Raji (cell line): ENCODE results near the gene LMNA.

ENCODE experiments used
- POLR2A ChIP-seq: IDR thresholded peaks from 2 replicates; pipeline ENCODE4 v1.6.1; 2011; ENCODE audit warnings: low read depth, low read length, control low read depth; ENCODE audit not compliant: insufficient read depth

The LMNA gene

DNA sequence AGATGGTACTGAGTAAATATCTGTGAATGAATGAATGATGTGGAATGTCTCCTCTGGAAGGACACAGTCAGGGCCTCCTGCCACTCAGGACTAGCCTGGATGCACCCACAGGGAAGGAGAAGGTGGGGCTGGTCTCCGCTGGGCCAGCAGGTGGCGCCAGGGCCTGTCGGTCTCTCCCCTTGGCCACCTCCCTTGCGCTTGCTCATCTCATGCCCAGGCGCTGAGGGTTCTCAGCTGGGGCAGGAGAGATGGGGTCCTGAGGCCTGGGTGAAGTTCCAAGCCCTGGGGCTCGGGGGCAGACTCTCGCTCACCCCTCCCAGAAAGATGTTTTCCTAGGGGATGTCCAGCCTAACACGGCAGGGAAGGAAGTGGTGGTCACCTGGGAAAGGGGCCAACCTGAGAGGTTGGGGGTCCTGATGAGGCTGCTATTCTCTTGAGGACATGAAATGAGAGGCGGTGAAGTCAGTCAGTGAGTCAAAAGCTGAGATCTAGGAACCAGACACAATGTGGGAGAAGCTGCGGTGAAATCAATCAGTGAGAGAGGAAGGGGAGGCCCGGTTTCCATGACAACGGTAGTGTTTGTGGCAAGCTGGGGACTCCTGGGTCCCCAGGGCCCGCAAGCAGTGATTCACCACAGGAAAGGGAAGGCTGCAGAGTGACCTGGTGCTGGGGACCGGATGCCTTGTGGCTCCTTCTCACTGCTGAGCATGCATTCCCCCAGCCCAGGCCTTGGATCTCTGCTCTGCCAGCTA, 17.7 kb upstream of the LMNA start:
- TF ChIP-seq POLR2A = no peak

DNA sequence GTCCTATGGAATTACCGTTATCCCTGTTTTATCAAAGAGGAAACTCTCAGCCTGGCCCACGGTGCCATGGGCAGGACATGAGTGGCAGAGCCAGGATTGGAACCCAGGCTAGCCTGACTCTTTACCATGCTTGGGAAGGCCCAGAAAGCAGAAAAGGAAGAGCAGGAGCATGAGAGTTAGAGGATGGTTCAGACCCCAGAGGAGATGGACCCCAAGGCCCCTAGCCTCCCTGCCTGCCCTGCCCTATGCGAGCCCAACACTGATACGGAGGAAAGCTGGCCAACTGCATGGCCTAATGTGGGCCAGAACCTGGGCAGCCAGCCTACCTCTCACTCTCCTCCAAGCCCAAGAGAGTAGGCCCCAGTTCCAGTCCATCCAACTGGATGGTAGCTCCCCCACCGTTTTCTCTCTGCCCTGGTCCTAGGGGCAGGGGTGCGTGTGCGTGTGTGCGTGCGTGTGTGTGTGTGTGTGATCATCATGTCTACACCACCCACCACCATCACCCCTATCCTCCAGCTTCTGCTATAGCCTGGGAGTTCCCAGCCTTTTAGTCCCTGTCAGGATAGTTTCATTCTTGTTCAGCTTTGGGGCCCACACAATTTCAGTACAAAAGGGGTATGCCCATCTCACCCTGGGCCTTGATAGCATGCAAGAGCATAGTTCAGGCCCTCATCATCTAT, 16.9 kb upstream of the LMNA start:
- TF ChIP-seq POLR2A = no peak

DNA sequence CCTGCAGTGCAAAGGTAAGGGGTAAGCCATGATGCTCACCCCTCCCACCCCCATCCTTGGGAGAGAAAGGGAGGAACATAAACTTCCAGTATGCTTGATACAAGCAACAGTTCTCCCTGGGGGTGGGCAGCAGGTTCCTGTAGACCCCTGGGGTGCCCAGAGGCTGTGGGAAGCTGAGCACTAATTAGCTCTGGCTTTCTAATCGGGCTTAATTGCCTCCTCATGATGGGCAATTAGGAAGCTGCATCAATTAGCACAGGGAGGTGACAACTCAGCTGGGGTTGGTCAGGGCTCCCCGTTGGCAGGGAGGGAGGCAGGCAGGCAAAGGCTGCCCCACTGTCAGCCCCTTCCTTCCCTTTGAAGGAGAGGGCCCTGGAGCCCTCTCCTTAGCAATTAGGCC, 15.7 kb upstream of the LMNA start:
- TF ChIP-seq POLR2A = no peak

DNA sequence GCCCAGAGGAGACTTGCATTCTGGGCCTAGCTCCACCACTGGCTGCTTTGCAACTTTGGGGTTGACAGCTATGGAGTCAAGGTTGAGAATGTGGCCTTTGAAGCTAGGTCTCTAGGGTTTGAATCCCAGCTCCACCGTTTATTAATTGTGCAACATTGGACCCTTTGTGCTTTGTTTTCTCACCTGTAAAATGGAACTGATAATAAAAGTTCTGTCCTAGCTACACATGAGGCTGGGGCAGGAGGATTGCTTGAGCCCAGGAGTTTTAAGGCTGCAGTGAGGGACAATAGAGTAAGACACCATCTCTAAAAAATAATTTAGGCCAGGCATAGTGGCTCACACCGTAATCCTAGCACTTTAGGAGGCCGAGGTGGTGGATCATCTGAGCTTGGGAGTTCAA, 15.2 kb upstream of the LMNA start:
- TF ChIP-seq POLR2A = no peak

DNA sequence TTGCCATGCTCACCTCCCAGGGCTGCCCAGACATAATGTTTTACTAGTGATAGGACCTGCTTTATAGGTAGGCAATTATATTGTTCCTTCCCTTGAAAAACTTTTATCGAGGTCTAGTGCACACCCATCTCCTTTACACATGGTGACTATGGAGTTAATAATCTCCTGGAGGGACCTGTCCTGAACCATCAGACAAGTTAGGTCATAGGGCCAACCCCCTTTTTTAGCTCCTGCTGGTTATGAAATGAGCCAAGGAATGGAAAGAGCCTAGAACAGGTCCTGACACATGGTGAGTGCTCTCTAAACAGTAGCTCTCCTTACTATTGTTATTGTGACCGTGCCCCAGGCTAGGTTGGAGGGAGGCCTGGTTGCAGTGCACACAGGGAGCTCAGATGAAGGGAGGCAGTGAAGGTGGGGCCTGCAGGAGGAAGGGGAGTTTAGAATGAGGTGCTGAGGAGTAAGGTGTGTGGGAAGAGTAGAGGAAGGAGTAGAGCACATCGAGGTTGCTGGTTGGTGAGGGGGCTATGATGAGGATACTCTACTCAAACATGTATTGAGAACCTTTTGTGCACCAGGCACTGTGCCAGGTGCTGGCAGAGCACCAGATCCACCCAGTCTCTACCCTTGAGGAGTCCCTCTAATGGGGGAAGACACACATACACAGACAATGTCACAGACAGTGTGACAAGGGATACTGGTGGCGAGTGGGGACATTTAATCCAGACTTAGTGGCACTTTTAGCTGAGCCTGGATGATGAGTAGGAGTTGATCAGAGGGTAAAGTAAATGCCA, 14.1 kb upstream of the LMNA start:
- TF ChIP-seq POLR2A = no peak

DNA sequence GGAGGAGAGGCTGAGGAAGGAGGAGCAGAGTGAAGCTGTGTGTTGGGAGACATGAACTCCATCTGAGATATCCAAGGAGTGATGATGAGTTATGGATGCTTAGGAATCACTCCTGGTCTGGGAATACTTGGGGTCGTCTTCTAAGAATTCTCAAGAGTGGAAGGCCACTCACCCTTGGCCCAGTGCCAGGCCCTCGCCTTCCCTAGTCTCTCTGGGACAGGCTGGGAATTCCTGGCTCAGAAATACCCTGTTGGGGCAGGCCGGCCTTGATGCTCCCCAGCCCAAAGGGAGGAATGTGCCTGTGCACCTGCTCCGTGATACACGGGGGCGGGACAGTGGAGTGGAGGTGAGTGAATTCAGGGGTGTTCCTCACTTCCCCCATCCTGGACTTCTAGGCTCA, 12.6 kb upstream of the LMNA start:
- no peak for TF ChIP-seq POLR2A

DNA sequence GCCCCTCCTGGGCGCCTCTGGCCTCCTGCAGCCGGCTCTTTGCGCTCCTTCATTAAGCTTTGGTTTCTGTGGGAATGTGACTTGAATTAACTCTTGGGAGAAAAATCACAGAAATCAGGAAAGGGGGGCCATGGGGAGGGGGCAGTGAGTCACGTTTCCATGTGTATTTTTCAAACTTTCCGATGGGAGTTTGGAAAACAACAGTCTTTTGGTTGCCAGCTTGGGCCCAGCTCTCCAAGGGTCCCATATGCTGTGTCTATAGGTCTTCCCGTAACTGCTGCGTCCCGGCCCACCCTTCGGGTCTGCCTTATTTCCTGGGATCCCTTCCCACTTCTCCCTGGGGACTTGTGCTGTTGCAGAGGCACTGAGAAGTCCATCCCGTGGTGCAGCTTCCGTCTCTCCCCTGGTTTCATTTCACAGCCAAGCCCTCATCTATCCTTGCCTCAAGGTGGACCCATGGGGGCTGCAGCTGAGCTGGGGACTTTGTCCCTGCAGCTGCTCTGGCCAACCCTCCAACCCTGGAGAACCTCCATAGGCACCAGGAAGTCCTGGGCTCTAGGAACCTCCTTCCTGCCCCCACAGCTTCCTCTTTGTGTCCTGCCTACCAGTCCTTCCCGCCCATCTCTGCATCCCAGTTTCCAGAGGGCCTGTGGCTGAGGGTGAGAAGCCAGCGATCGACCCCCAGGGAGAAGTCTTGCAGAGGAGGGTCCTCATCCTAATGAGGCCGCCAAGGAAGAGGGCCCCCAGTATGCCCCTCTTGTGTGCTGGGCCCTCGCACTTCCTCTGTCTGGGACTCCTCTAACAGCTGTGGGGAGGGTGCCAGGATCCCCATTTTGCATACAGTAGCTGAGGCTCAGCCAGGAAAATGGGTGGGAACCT, 11.6 kb upstream of the LMNA start:
- TF ChIP-seq POLR2A = no peak

DNA sequence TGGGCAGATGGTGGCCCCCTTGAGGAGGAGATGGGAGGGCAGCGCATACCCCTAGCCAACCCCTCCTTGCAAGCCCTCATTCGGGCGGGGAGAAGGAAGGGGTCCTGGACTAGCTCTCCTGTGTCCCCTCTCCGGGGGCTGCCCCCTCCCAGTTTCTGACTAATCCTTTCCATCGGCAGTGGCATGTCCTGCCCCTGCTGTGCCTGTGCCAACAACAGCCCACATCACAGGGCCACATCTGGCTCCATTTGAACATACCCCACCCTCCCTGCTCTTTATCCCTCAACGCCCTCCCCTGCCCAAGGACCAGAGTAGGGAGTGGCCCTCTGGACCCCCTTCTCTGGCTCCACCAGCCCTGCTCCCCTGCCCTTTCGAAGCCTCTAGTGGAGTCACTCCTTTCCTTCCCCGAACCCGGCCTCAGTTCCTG, 11.0 kb upstream of the LMNA start:
- no peak for TF ChIP-seq POLR2A

DNA sequence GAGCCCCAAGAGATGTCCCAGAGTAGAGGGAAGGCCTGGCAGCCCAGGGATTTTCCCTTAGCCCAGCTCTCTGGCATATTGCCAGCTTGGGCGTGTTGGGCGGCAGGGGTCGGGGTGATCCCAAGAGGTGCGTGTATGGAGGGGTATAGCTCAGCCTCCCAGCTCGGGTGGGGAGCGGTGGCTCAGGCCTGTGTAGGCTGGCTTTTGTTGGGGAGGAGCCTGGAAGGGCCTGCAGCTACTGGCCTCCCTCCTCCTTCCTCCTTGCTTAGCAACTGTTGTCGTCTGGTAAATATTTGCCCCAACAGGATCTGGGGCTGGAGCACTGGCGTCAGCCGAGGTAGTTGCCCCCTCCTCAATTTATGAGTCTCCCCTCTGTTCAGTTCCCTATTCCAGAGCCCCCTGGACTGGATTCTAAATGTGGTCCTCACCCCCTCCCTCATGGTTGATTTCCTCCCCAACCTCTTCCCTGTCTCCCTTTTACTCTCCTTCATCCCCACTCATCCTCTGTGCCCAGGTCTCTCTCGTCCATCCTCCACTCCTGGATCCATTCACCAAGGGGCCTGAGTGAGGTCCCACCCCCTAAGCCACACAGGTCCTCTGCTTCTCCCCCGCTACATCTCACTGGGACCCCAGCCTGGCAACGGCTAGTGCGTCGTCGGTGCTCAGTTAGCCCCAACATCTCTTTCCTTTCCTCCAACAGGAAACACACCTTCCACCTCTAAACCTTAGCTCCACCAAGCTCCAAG, 10.3 kb upstream of the LMNA start:
- TF ChIP-seq POLR2A = no peak

DNA sequence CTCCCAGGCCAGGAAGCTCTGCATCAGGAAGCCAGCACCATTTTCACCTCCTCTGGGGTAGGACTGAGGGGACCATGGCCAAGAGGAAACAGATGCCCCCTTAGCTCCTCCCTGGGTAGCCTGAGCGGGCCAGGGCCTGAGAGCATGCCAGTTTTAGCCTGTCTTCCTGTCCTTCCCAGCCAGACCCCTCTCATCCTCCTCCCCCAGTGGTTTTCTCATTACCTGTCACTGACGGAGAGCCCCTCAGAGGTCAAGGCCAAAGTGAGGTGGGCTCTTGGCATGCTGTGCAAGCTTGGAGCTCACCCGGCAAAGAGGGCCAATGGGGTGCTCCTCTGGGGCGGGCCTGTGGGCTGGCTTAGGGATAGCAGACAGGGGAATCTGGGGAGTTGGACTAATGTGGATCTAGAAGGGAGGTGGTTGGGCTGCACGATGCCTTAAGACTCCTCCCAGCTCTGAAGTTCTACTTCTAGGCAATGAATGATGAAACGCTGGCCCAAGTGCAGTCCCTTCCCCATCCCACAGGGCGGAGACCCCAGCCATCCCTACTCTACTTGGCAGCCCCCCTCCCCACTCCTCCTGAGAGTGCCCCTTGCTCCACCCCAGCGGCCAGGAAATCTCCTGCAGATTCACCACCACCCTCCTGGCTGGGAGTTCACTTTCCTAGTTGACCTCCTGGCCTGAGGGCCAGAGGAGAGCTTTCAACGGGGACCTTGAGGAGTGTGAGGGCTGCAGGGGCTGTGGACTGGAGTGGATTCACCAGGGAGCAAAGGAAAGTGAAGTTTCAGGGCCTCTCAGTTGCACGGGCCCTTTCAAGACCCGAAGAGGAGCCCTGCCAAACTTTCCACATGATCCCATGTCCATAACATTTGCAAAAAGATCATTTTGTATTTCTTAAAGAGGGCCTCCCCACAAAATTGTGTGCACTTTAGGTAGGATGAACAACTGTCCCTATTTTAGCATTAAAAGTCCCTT, 9.4 kb upstream of the LMNA start:
- TF ChIP-seq POLR2A = no peak

DNA sequence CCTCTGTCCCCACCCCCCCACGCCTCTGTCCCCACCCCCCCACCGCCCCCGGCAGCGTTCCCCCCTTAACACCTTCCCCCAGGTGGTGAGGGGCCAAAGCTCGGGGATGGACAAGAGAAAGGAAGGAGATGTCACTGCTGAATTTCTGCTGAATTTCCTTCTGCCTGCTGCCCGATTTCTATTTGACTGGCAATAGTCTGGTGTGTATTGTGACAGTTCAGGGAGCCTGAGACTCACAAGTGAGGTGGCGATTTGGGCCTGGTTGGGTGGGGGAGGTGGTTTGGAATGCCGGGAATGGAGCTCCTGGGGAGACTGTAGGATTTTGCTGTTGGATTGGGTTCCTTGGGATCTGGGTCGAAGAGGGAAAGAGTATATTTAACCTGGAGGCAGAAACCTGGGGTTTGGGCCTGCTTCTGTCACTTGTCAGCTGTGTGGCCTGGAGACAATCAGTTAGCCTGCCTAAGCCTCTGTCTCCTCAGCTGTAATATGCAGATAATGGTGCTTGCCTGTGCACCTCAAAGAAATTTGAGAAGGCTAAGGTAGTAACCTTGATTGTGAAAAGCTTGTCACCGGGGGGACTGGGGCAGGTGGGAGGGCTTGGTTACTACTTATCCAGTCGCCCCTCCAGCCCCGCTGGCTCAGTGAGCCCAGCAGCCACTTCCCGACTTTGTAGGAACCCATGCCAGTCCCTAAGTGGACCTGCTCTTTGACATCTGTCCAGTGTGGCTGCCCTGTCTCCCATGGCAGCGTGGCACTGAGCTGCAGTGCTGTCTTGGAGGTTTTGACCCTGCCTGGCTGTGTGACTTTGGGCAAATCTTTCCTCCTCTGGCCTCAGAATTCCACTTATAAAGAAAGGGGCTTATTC, 7.7 kb upstream of the LMNA start:
- TF ChIP-seq POLR2A = no peak

DNA sequence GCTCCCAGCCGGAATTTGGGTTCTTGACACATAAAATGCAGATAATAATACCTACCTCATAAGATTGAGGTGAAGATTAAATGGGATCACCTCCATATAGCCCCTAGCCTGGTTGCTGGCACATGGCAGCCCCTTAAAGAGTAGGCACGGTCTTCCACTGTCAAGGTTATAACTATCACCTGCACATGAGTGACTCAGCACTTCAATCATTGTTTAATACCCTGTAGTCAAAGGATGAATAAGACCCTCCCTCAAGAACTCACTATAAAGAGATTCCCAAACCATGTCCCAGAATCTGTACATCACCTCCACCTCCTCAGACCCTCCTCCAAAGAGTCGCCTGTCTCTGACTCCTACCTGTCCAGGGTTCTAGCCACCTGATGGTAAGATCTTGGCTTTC, 6.5 kb upstream of the LMNA start:
- TF ChIP-seq POLR2A = no peak
